ENCODE measurements around the gene CRYBB3. TPM values are rescaled to one million over a fixed set of nuclear protein-coding genes. Genes with fewer than 3 reads are reported as not detected.
"Not testable (repeated sequence)": the region's sequence is repeated elsewhere in the genome, so short reads cannot be mapped to it uniquely, and the experiment has no call there.

Gene CRYBB3
- total and polyA plus RNA-seq, 2 donors (not counting 3 experiments of a cell fraction or from before 2014, with no cell fraction given): 0.59 to 1.2 TPM

DNA sequence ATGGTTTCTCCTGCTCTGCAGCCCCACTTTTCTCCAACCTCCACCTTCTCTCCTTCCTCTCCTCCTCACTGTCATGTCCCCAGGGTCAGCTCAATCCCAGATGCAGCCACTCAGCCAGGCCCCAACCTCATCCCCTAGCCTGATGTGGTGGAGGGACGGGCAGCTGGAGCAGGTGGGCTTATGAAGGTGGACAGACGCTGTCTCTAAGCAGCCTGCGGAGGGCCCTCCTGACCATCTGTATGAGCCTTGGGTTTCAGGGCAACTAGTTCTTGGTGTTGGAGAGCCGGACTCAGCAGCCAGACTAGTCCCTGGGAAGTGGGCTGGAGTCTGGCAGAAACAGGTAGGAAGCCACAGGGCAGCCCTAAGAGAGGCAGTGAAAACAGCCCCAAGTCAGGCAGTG, 37.8 kb downstream of the CRYBB3 start:
- no peak for DNase-seq (ENCODE audit: low read depth, low spot score)
- peaks cover 0 to 5% of the 10 kb centered on the region in 2 experiments for H3K27me3 ChIP-seq (ENCODE audit: control insufficient read depth in 2 of 2, insufficient read depth in 2 of 2, low read length in 2 of 2)
- no peaks in the 10 kb centered on the region for H3K9me3 ChIP-seq (replicated peaks; ENCODE audit: control insufficient read depth, insufficient read depth, low read length)
- TF ChIP-seq, protein P1, sequence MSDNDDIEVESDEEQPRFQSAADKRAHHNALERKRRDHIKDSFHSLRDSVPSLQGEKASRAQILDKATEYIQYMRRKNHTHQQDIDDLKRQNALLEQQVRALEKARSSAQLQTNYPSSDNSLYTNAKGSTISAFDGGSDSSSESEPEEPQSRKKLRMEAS (IDR thresholded peaks at IDR 0.05; ENCODE audit: insufficient read depth, insufficient read length): no peak
- no peak for TF ChIP-seq GATA2 (IDR thresholded peaks at IDR 0.05; ENCODE audit: insufficient read depth, insufficient read length, low read depth, low read length)
- no peak for TF ChIP-seq POLR2A (IDR thresholded peaks at IDR 0.05; ENCODE audit: low read depth, low read length)
- no peak for TF ChIP-seq FOS (IDR thresholded peaks at IDR 0.05; ENCODE audit: borderline replicate concordance, insufficient read depth, low read length)
- TF ChIP-seq EZH2 (IDR thresholded peaks at IDR 0.05; ENCODE audit: borderline replicate concordance, low read depth, low read length, severe bottlenecking): no peak
- TF ChIP-seq POLR2AphosphoS5 (IDR thresholded peaks at IDR 0.05; ENCODE audit: insufficient read depth, low read depth, low read length): no peak
- TF ChIP-seq MYC (IDR thresholded peaks at IDR 0.05; ENCODE audit: low read depth, low read length): no peak
- H3K27ac ChIP-seq (ENCODE audit: insufficient read depth, low read depth, low read length): no peak overlapping the region
- POLR2A ChIA-PET: no interaction called here
- H3K4me1 ChIP-seq (ENCODE audit: control insufficient read depth, extremely low read depth, insufficient read depth, low read length): peaks cover 3% of the 10 kb centered on the region
- H3K9ac ChIP-seq (replicated peaks; ENCODE audit: extremely low read depth, insufficient read depth, low read length): no peak overlapping the region
- H3K4me3 ChIP-seq (replicated peaks in 1 of 3; ENCODE audit: insufficient read depth in 1 of 3, low read depth in 1 of 3, low read length in 3 of 3): no peak overlapping the region
- H3K9me1 ChIP-seq (replicated peaks; ENCODE audit: control insufficient read depth, extremely low read depth, insufficient read depth, low read length): no peaks in the 10 kb centered on the region
- CTCF ChIA-PET: no interaction called here
- no peaks in the 10 kb centered on the region for H4K20me1 ChIP-seq (replicated peaks; ENCODE audit: control insufficient read depth, extremely low read depth, insufficient read depth, low read length)
- no TSS peak for BruUV-seq (replicated peaks)
- no peaks in the 10 kb centered on the region for H3K79me2 ChIP-seq (ENCODE audit: control insufficient read depth, insufficient read depth, low read length)
- H2AFZ ChIP-seq (ENCODE audit: low read depth, low read length): no peak overlapping the region
- no peaks in the 10 kb centered on the region for H3K36me3 ChIP-seq (ENCODE audit: control insufficient read depth in 2 of 2, extremely low read depth in 1 of 2, insufficient read depth in 2 of 2, low read length in 2 of 2)
- dilution Hi-C loops (cut with MboI; ENCODE audit: extremely low pct_ligation_motif_present, low sequenced_read_pairs) (no loop called here), intact Hi-C loops (cut with micrococcal nuclease) (loop anchor here (2.0 to 5.0 kb wide), 4 partner anchors 97 to 1095 kb away; no protein-coding TSS in a partner anchor)
- FAIRE-seq: peak; percentile 8
- H3K4me2 ChIP-seq (ENCODE audit: insufficient read depth, low read length): no peak overlapping the region

DNA sequence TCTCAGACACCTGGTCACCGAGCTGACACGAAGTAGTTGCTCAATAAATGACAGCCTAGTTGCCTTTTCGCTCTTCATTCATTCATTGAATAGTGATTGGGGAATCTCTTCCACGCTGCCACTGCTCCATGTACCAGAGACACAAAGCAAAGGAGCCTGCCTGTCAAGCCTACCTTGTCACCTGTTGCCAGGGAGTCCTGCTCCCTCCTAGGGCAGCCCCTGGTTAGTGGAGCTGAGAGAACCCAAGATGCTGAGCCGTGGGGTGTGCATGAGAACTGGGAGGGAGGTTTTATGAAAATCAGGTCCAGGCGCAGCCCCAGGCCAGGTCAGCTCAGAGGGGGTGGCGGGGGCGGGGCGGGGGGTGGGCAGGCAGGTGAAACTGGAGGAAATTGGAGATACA, 38.4 kb downstream of the CRYBB3 start:
- BruUV-seq (replicated peaks); H3K9me3 ChIP-seq (replicated peaks; ENCODE audit: control insufficient read depth, insufficient read depth, low read length); H3K27me3 ChIP-seq (ENCODE audit: control insufficient read depth in 2 of 2, insufficient read depth in 2 of 2, low read length in 2 of 2); H3K36me3 ChIP-seq (ENCODE audit: control insufficient read depth in 2 of 2, extremely low read depth in 1 of 2, insufficient read depth in 2 of 2, low read length in 2 of 2); POLR2A ChIA-PET; H3K27ac ChIP-seq (ENCODE audit: insufficient read depth, low read depth, low read length); H4K20me1 ChIP-seq (replicated peaks; ENCODE audit: control insufficient read depth, extremely low read depth, insufficient read depth, low read length); H3K79me2 ChIP-seq (ENCODE audit: control insufficient read depth, insufficient read depth, low read length); H3K9me1 ChIP-seq (replicated peaks; ENCODE audit: control insufficient read depth, extremely low read depth, insufficient read depth, low read length); H2AFZ ChIP-seq (ENCODE audit: low read depth, low read length); H3K4me3 ChIP-seq (replicated peaks in 1 of 3; ENCODE audit: insufficient read depth in 1 of 3, low read depth in 1 of 3, low read length in 3 of 3); H3K4me2 ChIP-seq (ENCODE audit: insufficient read depth, low read length); H3K4me1 ChIP-seq (ENCODE audit: control insufficient read depth, extremely low read depth, insufficient read depth, low read length); DNase-seq (ENCODE audit: low read depth, low spot score); FAIRE-seq; H3K9ac ChIP-seq (replicated peaks; ENCODE audit: extremely low read depth, insufficient read depth, low read length); dilution Hi-C loops (cut with MboI; ENCODE audit: extremely low pct_ligation_motif_present, low sequenced_read_pairs): not testable (repeated sequence)
- CTCF ChIA-PET: interaction anchor here (1.3 kb wide), 1 partner anchor 96 kb away, joined by 3 read pairs; no protein-coding TSS in a partner anchor
- intact Hi-C loops (cut with micrococcal nuclease): loop anchor here (5.0 kb wide), 3 partner anchors 209 to 1094 kb away; no protein-coding TSS in a partner anchor

DNA sequence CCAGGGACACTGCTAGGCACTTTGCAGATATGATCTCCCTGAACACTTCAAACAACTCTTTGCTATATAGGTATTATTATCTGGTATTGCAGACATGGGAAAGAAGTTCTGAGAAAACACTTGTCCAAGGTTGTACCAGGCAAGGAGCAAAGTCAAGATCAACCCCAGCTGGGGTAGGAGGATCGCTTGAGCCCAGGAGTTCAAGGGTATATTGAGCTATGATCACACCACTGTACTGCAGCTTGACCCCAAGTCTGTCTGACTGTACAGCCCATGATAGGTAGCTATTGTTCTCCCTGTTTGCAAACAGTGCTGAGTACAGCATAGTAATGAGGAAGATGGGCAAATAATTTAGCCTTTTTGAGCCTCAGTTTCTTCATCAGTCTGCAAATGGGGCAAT, 55.5 kb downstream of the CRYBB3 start:
- BruUV-seq (replicated peaks); H3K27ac ChIP-seq (ENCODE audit: insufficient read depth, low read depth, low read length); H3K79me2 ChIP-seq (ENCODE audit: control insufficient read depth, insufficient read depth, low read length); H3K9me3 ChIP-seq (replicated peaks; ENCODE audit: control insufficient read depth, insufficient read depth, low read length); H3K4me1 ChIP-seq (ENCODE audit: control insufficient read depth, extremely low read depth, insufficient read depth, low read length); H4K20me1 ChIP-seq (replicated peaks; ENCODE audit: control insufficient read depth, extremely low read depth, insufficient read depth, low read length); FAIRE-seq; H3K9ac ChIP-seq (replicated peaks; ENCODE audit: extremely low read depth, insufficient read depth, low read length); dilution Hi-C loops (cut with MboI; ENCODE audit: extremely low pct_ligation_motif_present, low sequenced_read_pairs); intact Hi-C loops (cut with micrococcal nuclease); POLR2A ChIA-PET; H3K36me3 ChIP-seq (ENCODE audit: control insufficient read depth in 2 of 2, extremely low read depth in 1 of 2, insufficient read depth in 2 of 2, low read length in 2 of 2); DNase-seq (ENCODE audit: low read depth, low spot score); H3K4me3 ChIP-seq (replicated peaks in 1 of 3; ENCODE audit: insufficient read depth in 1 of 3, low read depth in 1 of 3, low read length in 3 of 3); H3K4me2 ChIP-seq (ENCODE audit: insufficient read depth, low read length); H3K27me3 ChIP-seq (ENCODE audit: control insufficient read depth in 2 of 2, insufficient read depth in 2 of 2, low read length in 2 of 2); CTCF ChIA-PET; H2AFZ ChIP-seq (ENCODE audit: low read depth, low read length); H3K9me1 ChIP-seq (replicated peaks; ENCODE audit: control insufficient read depth, extremely low read depth, insufficient read depth, low read length): not testable (repeated sequence)

All from endothelial cell of umbilical vein (primary cell).